Left cardiac atrium (tissue), 4 donors: ENCODE measurements around the gene CALR. TPM values are rescaled to one million over a fixed set of nuclear protein-coding genes. Genes with fewer than 3 reads are reported as not detected.

ENCODE experiments used
- ATAC-seq, 2 donors: fragments of 200-7000 bp; cut with Tn5 transposase; one replicate each; pipeline ENCODE4 v1.9.1; 2020; ENCODE audit warnings: mild to moderate bottlenecking in 2 of 2, moderate library complexity in 2 of 2
- DNase-seq: peaks from one replicate; pipeline ENCODE4 v3.0.0-alpha.2; 2020
- intact Hi-C, 2 donors: fragments of 100-400 bp; cut with DNase I; formaldehyde crosslinking; loops; one replicate each; pipeline versions ENCODE4 v1.14.1 to v1.15.1; 2022 to 2023
- microRNA-seq, 2 donors: library from miRNA; unstranded; fragments of <30 nt; microRNA quantifications; one replicate each; pipeline ENCODE4 v1.2.0, GENCODE V29; 2020
- total RNA-seq, 2 donors: library from RNA; stranded (reverse); fragmentation: NEBNext Ultra II Directional; extraction: Animal tissue kit (Norgen Biotek cat#: 25700); gene quantifications; one replicate each; pipeline ENCODE4 v1.2.1, GENCODE V29; 2021
- donor health status: DM: no; HTN: yes; CAD: no.
- donor health status: DM: no; HTN: yes; CAD: no; lungs with severe emphysema.
- donor health status: DM: yes; HTN: yes; CAD: no.
- donor health status: Dilated cardiomyopathy.

The CALR gene
- total RNA-seq, 2 donors from 2014 or later: 627 to 707 TPM

- ATAC-seq: no peak
- intact Hi-C loops: no loop called here
- DNase-seq: no peak
Measured at GRCh38 chr19:12990853-12991252, 52.4 kb downstream of the CALR start.

DNA sequence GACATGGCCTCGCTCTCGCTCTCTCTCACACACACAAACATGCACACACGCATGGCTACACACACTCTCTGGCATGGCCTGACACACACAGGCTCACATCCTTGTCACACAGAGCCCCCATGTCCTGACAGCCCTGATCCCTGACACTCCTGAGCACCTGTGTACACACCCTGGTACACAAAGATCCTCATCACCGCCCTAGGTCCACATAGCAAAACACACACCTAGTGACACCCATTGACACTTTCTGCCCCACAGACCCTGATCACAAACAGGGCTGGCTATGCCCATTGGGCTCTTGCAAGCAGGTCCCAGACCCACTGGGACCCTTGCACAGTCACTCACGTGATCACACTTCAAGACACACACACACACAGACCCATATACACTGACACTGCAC lies 52.9 kb downstream of the CALR start:
- no peak for ATAC-seq
- no peak for DNase-seq
- intact Hi-C loops: no loop called here

- DNase-seq (no peak), ATAC-seq (no peak)
- intact Hi-C loops: no loop called here
Measured at GRCh38 chr19:12992729-12993128, 54.3 kb downstream of the CALR start.

DNA sequence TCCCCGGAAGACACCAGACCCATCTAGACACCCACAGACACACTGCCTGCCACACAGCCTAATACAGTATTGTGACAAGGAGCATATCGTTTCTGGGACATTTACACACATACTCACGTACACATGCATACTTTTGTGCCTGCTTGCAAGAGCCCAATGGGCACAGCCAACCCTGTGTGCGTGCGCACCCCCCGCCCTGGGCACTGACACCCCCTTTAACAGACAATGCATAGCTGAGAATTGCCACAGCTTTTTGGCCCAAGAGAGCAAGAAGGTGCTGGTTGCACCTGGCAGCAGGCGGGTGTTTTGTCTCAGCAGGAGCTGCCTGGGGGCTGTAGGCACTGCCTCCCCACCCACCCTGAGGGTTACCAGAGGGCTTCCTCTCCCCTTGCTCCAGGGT lies 55.2 kb downstream of the CALR start:
- DNase-seq: no peak
- ATAC-seq: no peak
- intact Hi-C loops: no loop called here

Small RNAs within 50 kb of the gene (microRNA-seq; reads per million reads assigned to microRNA genes)
- gene MIR5695 (0 to 0.20 reads per million in 2 donors), gene MIR6515 (1.1 to 1.4 reads per million in 2 donors)

Other genes starting within 250 kb of the CALR start
- gene FBXW9, start 242.0 kb upstream of the CALR start, total RNA-seq: 1 to 10 TPM; 1.4 to 2.3 TPM
- gene TNPO2, start 214.7 kb upstream of the CALR start, total RNA-seq: 10 to 100 TPM; 33.8 to 53.6 TPM
- 100 to 1,000 TPM; 112 to 122 TPM for gene TRIR, start 203.9 kb upstream of the CALR start, total RNA-seq
- 10 to 100 TPM; 51.2 to 52.5 TPM for gene GET3, start 201.1 kb upstream of the CALR start, total RNA-seq
- not detected for gene BEST2, start 186.8 kb upstream of the CALR start, total RNA-seq
- 10 to 100 TPM; 16.8 to 28.8 TPM for gene HOOK2, start 163.1 kb upstream of the CALR start, total RNA-seq
- 100 to 1,000 TPM in 1 of 2 donors, 10 to 100 TPM in 1; 46.6 to 216 TPM for gene JUNB, start 147.1 kb upstream of the CALR start, total RNA-seq
- 100 to 1,000 TPM; 525 to 629 TPM for gene PRDX2, start 136.8 kb upstream of the CALR start, total RNA-seq
- 1 to 10 TPM; 1.8 to 3.2 TPM for gene THSD8, start 136.5 kb upstream of the CALR start, total RNA-seq
- gene RNASEH2A, start 132.0 kb upstream of the CALR start, total RNA-seq: 1 to 10 TPM; 5.6 to 8.1 TPM
- not detected for gene RTBDN, start 104.0 kb upstream of the CALR start, total RNA-seq
- gene MAST1, start 100.1 kb upstream of the CALR start, total RNA-seq: under 1 TPM; 0.29 to 0.37 TPM
- gene DNASE2, start 57.2 kb upstream of the CALR start, total RNA-seq: 10 to 100 TPM; 19.9 to 23.6 TPM
- not detected for gene KLF1, start 51.4 kb upstream of the CALR start, total RNA-seq
- 10 to 100 TPM; 23.7 to 26.1 TPM for gene GCDH, start 47.4 kb upstream of the CALR start, total RNA-seq
- gene SYCE2, start 19.3 kb upstream of the CALR start, total RNA-seq: not detected
- 10 to 100 TPM; 31.8 to 49.1 TPM for gene FARSA, start 4.9 kb upstream of the CALR start, total RNA-seq
- gene RAD23A, start 7.3 kb downstream of the CALR start, total RNA-seq: 100 to 1,000 TPM; 113 to 131 TPM
- gene GADD45GIP1, start 18.6 kb downstream of the CALR start, total RNA-seq: 10 to 100 TPM; 25.5 to 28.1 TPM
- gene DAND5, start 31.0 kb downstream of the CALR start, total RNA-seq: 1 to 10 TPM; 5.2 to 7.0 TPM
- gene NFIX, start 56.9 kb downstream of the CALR start, total RNA-seq: 100 to 1,000 TPM; 117 to 133 TPM
- 1 to 10 TPM; 7.5 to 9.0 TPM for gene LYL1, start 164.2 kb downstream of the CALR start, total RNA-seq
- 10 to 100 TPM; 18.4 to 20.9 TPM for gene TRMT1, start 178.1 kb downstream of the CALR start, total RNA-seq
- 10 to 100 TPM; 34.9 to 47.8 TPM for gene NACC1, start 179.7 kb downstream of the CALR start, total RNA-seq
- 10 to 100 TPM; 30.0 to 36.1 TPM for gene STX10, start 211.8 kb downstream of the CALR start, total RNA-seq
- gene IER2, start 211.8 kb downstream of the CALR start, total RNA-seq: 10 to 100 TPM; 36.9 to 61.3 TPM